HepG2 (cell line): ENCODE data around the gene LEAP2. TPM values are rescaled to one million over a fixed set of nuclear protein-coding genes. Genes with fewer than 3 reads are reported as not detected.
A peak's percentile ranks its signal among the peaks of the same experiment; 100 is the strongest.

Experiments used
- HDAC2 ChIP-seq: sonication (generic); formaldehyde crosslinking; IDR thresholded peaks from 2 replicates; pipeline ENCODE4 v1.4.0; 2020; ENCODE audit warnings: missing genetic modification reagents
- IKZF1 ChIP-seq: fragments of 450-650 bp; IDR thresholded peaks from 2 replicates; pipeline ENCODE4 v1.7.1; 2016
- MAFF ChIP-seq: IDR thresholded peaks from 2 replicates; pipeline ENCODE4 v1.6.1; 2011; ENCODE audit warnings: low read depth, low read length, improper control_type of control experiment
- MLLT10 ChIP-seq: sonication (generic); formaldehyde crosslinking; IDR thresholded peaks from 2 replicates; pipeline ENCODE4 v1.4.0; 2020; ENCODE audit warnings: missing genetic modification reagents
- MXD4 ChIP-seq: IDR thresholded peaks from 2 replicates; pipeline ENCODE4 v1.6.1; 2016; ENCODE audit warnings: mild to moderate bottlenecking, missing biosample characterization, missing genetic modification reagents
- NFYB ChIP-seq: sonication (generic); formaldehyde crosslinking; IDR thresholded peaks from 2 replicates; pipeline ENCODE4 v1.4.0; 2020; ENCODE audit warnings: missing genetic modification reagents
- NPAS2 ChIP-seq: sonication (generic); formaldehyde crosslinking; IDR thresholded peaks from 2 replicates; pipeline ENCODE4 v1.8.0; 2022; ENCODE audit warnings: mild to moderate bottlenecking, missing genetic modification reagents, borderline replicate concordance
- POLR2AphosphoS5 ChIP-seq: IDR thresholded peaks from 2 replicates; pipeline ENCODE4 v1.6.1; 2012; ENCODE audit warnings: low read depth, low read length
- SALL1 ChIP-seq: sonication (generic); formaldehyde crosslinking; IDR thresholded peaks from 2 replicates; pipeline ENCODE4 v1.8.0; 2022; ENCODE audit warnings: mild to moderate bottlenecking, missing genetic modification reagents
- SRSF4 ChIP-seq: fragments of 200-400 bp; formaldehyde crosslinking; IDR thresholded peaks from one replicate; pipeline ENCODE4 v1.6.1; 2018; ENCODE audit warnings: mild to moderate bottlenecking, low read depth, low read length, moderate library complexity; ENCODE audit not compliant: poor library complexity, severe bottlenecking
- TBX3 ChIP-seq: fragments of 450-650 bp; IDR thresholded peaks from 2 replicates; pipeline ENCODE4 v1.6.1; 2017; ENCODE audit warnings: antibody characterized with exemption, mild to moderate bottlenecking, inconsistent platforms, borderline replicate concordance
- ZFX ChIP-seq: sonication (generic); formaldehyde crosslinking; IDR thresholded peaks from 2 replicates; pipeline ENCODE4 v1.4.0; 2020; ENCODE audit warnings: mild to moderate bottlenecking, low read depth, missing genetic modification reagents, moderate library complexity
- ZMYM2 ChIP-seq: sonication (generic); formaldehyde crosslinking; IDR thresholded peaks from 2 replicates; pipeline ENCODE4 v1.8.0; 2022; ENCODE audit warnings: mild to moderate bottlenecking, missing genetic modification reagents
- ZNF282 ChIP-seq: fragments of 450-650 bp; IDR thresholded peaks from 2 replicates; pipeline ENCODE4 v1.6.1; 2018; ENCODE audit not compliant: partially characterized antibody
- ZNF331 ChIP-seq: sonication (generic); formaldehyde crosslinking; IDR thresholded peaks from 2 replicates; pipeline ENCODE4 v1.4.0; 2020; ENCODE audit warnings: missing genetic modification reagents
- ZNF570 ChIP-seq: sonication (generic); formaldehyde crosslinking; IDR thresholded peaks from 2 replicates; pipeline ENCODE4 v1.4.0; 2020; ENCODE audit warnings: mild to moderate bottlenecking, missing genetic modification reagents, borderline replicate concordance
- ZSCAN30 ChIP-seq: sonication (generic); formaldehyde crosslinking; IDR thresholded peaks from 2 replicates; pipeline ENCODE4 v1.5.0; 2020; ENCODE audit warnings: mild to moderate bottlenecking, missing genetic modification reagents
- polyA plus RNA-seq, 8 experiments: library from polyadenylated mRNA; depleted of rRNA in 3 of 8; stranded (reverse) in 7 of 8; unstranded in 1 of 8; fragments of >200 nt; fragmentation: Illumina TruSeq in 4 of 8; extraction: Trizol in 4 of 8; gene quantifications; 2 replicates each; pipeline versions ENCODE4 v1.2.1 to v1.2.3, GENCODE V29; 2011 to 2016; ENCODE audit warnings: low read depth in 4 of 8, missing spikeins in 1 of 8, mixed read lengths in 1 of 8; ENCODE audit not compliant: insufficient read depth in 1 of 8
- total RNA-seq, 5 experiments: library from RNA; depleted of rRNA; stranded (reverse); fragments of >200 nt; fragmentation: Illumina TruSeq; extraction: Trizol; gene quantifications; 2 replicates each; pipeline ENCODE4 v1.2.3, GENCODE V29; 2016; ENCODE audit warnings: low read depth in 1 of 5
- TF ChIP-seq, protein P1 (sequence below): sonication (generic); formaldehyde crosslinking; IDR thresholded peaks from 2 replicates; pipeline ENCODE4 v1.5.0; 2020; ENCODE audit warnings: missing genetic modification reagents
- TF ChIP-seq, protein P2 (sequence below): sonication (generic); formaldehyde crosslinking; IDR thresholded peaks from 2 replicates; pipeline ENCODE4 v1.4.0; 2020; ENCODE audit warnings: low read depth, missing genetic modification reagents
- TF ChIP-seq, protein P3 (sequence below): IDR thresholded peaks from 2 replicates; pipeline ENCODE4 v1.6.1; 2016; ENCODE audit warnings: missing genetic modification reagents, missing compliant biosample characterization
- TF ChIP-seq, protein P4 (sequence below): IDR thresholded peaks from 2 replicates; pipeline ENCODE4 v1.6.1; 2016; ENCODE audit warnings: low read depth, control low read depth
- TF ChIP-seq, protein P5 (sequence below): sonication (generic); formaldehyde crosslinking; IDR thresholded peaks from 2 replicates; pipeline ENCODE4 v1.4.0; 2020; ENCODE audit warnings: mild to moderate bottlenecking, missing genetic modification reagents
- TF ChIP-seq, protein P6 (sequence below): sonication (generic); formaldehyde crosslinking; IDR thresholded peaks from 2 replicates; pipeline ENCODE4 v1.9.0; 2021; ENCODE audit warnings: missing genetic modification reagents, borderline replicate concordance

The LEAP2 gene
- total and polyA plus RNA-seq, 2 of the 13 experiments (the other 11 are each of a cell fraction or from before 2014, with no cell fraction given): 23.9 to 51.9 TPM

DNA sequence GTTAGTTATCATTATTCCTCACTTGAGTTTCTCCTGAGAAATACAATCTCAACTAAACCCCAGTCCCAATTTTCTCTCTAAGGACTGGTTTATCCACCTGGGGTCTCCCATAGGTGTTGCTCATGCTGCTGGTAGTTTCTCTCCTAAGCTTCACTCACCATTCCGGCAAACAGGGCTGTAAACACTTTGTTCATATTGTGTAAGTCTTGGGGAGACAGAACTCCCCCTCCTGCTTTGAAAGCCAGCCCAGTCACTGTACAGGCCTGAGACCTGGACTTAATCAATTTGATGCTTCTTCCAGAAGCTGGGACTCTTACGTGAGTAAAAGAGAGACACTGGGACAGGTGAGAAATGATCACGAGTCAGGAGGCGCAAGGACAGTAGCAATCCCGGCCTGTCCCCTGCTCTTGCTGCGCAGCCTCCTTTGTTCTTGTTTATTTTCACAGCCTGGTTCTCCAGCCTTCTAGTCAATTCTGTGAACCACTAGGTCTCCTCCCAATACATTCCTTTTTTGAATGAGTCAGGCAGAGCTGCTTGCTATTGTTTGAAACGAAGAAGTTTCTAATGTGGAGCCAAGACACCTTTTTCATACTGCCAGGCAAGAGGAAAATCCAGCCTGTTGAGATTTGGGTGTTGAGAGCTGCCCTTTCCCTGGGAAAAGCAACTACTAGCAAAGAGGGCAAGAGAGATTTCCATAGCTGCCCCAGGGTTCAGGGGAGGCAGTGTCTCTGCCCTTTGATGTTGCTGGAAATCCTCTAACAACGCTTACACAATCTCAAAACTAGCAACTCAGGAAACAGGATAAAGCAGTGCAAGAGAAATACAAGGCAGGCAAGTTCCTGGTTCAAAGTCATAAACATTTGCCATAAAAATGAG, 33.8 kb upstream of the LEAP2 start (continued):
- no peak for TF ChIP-seq NPAS2 (CRISPR knock-in tag)
- no peak for TF ChIP-seq ZMYM2
- TF ChIP-seq, protein P1, sequence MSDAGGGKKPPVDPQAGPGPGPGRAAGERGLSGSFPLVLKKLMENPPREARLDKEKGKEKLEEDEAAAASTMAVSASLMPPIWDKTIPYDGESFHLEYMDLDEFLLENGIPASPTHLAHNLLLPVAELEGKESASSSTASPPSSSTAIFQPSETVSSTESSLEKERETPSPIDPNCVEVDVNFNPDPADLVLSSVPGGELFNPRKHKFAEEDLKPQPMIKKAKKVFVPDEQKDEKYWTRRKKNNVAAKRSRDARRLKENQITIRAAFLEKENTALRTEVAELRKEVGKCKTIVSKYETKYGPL (CRISPR knock-in tag): no peak
- TF ChIP-seq, protein P2, sequence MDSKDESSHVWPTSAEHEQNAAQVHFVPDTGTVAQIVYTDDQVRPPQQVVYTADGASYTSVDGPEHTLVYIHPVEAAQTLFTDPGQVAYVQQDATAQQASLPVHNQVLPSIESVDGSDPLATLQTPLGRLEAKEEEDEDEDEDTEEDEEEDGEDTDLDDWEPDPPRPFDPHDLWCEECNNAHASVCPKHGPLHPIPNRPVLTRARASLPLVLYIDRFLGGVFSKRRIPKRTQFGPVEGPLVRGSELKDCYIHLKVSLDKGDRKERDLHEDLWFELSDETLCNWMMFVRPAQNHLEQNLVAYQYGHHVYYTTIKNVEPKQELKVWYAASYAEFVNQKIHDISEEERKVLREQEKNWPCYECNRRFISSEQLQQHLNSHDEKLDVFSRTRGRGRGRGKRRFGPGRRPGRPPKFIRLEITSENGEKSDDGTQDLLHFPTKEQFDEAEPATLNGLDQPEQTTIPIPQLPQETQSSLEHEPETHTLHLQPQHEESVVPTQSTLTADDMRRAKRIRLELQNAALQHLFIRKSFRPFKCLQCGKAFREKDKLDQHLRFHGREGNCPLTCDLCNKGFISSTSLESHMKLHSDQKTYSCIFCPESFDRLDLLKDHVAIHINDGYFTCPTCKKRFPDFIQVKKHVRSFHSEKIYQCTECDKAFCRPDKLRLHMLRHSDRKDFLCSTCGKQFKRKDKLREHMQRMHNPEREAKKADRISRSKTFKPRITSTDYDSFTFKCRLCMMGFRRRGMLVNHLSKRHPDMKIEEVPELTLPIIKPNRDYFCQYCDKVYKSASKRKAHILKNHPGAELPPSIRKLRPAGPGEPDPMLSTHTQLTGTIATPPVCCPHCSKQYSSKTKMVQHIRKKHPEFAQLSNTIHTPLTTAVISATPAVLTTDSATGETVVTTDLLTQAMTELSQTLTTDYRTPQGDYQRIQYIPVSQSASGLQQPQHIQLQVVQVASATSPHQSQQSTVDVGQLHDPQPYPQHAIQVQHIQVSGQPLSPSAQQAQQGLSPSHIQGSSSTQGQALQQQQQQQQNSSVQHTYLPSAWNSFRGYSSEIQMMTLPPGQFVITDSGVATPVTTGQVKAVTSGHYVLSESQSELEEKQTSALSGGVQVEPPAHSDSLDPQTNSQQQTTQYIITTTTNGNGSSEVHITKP (CRISPR knock-in tag): peak; percentile 38; the same call in 1 of the 2 replicates
- TF ChIP-seq, protein P3, sequence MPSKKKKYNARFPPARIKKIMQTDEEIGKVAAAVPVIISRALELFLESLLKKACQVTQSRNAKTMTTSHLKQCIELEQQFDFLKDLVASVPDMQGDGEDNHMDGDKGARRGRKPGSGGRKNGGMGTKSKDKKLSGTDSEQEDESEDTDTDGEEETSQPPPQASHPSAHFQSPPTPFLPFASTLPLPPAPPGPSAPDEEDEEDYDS (CRISPR knock-in tag): no peak; the same call in 1 of the 2 replicates
- TF ChIP-seq IKZF1: no peak
- TF ChIP-seq, protein P4, sequence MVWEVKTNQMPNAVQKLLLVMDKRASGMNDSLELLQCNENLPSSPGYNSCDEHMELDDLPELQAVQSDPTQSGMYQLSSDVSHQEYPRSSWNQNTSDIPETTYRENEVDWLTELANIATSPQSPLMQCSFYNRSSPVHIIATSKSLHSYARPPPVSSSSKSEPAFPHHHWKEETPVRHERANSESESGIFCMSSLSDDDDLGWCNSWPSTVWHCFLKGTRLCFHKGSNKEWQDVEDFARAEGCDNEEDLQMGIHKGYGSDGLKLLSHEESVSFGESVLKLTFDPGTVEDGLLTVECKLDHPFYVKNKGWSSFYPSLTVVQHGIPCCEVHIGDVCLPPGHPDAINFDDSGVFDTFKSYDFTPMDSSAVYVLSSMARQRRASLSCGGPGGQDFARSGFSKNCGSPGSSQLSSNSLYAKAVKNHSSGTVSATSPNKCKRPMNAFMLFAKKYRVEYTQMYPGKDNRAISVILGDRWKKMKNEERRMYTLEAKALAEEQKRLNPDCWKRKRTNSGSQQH (CRISPR knock-in tag): 0 out of 2 replicates have a peak, but pooled peaks have one; percentile 6
- no peak for TF ChIP-seq ZSCAN30
- TF ChIP-seq MLLT10: no peak
- TF ChIP-seq, protein P5, sequence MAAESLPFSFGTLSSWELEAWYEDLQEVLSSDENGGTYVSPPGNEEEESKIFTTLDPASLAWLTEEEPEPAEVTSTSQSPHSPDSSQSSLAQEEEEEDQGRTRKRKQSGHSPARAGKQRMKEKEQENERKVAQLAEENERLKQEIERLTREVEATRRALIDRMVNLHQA (CRISPR knock-in tag): no peak
- TF ChIP-seq, protein P6, sequence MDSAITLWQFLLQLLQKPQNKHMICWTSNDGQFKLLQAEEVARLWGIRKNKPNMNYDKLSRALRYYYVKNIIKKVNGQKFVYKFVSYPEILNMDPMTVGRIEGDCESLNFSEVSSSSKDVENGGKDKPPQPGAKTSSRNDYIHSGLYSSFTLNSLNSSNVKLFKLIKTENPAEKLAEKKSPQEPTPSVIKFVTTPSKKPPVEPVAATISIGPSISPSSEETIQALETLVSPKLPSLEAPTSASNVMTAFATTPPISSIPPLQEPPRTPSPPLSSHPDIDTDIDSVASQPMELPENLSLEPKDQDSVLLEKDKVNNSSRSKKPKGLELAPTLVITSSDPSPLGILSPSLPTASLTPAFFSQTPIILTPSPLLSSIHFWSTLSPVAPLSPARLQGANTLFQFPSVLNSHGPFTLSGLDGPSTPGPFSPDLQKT: no peak
- no peak for TF ChIP-seq NFYB (CRISPR knock-in tag)
- no peak for TF ChIP-seq MAFF
- TF ChIP-seq SRSF4: no peak
- peak; percentile 19; the same call in 1 of the 2 replicates for TF ChIP-seq TBX3
- peak; percentile 84 for TF ChIP-seq ZNF331 (CRISPR knock-in tag)
- peak; percentile 64 for TF ChIP-seq SALL1
- no peak for TF ChIP-seq MXD4
- TF ChIP-seq POLR2AphosphoS5: peak; percentile 64
- TF ChIP-seq ZNF282: no peak
- peak; percentile 72 for TF ChIP-seq HDAC2 (CRISPR knock-in tag)
- TF ChIP-seq ZNF570: no peak
- peak; percentile 43 for TF ChIP-seq ZFX (CRISPR knock-in tag)
